ENCODE results near the gene MEOX1. TPM values are rescaled to one million over a fixed set of nuclear protein-coding genes. Genes with fewer than 3 reads are reported as not detected.

Gene MEOX1
- total RNA-seq, 1 experiment from 2014 or later = 0.84 TPM

DNA sequence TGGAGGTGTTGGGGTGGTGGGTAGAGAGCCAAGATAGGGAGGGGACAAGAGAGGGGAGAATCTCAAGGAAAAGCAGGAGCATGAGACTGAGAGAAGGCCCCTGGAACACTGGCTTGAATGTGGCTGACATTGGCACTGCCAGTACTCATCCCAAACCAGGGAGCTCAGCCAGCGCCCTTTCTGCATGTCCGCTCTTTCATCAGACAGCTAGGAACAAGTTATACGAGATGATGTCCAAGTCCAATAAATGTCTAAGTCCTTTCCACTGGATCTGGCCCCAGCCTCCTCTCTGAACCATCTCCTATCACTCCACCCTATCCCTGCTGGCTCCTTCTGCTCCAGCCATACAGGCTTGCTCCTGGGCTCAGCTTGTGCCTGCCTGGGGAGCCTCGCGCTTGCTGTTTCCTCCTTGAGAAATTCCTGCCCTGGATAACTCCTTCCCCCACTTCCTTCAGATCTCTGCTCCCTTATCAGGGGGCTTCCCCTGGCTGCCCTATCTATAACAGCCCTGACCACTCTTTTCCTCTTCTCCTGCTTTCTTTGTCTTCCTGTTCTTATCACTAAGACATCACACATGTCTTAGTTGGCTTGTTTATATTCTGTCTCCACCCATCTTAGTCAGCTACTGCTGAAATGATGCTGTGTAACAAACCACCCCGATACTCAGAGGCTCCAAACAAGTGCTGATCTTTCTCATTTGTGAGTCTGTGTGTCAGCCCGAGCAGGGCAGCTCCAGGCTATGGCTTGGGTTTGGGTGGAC, 37.1 kb upstream of the MEOX1 start:
- intact Hi-C loops (cut with micrococcal nuclease) = no loop called here

DNA sequence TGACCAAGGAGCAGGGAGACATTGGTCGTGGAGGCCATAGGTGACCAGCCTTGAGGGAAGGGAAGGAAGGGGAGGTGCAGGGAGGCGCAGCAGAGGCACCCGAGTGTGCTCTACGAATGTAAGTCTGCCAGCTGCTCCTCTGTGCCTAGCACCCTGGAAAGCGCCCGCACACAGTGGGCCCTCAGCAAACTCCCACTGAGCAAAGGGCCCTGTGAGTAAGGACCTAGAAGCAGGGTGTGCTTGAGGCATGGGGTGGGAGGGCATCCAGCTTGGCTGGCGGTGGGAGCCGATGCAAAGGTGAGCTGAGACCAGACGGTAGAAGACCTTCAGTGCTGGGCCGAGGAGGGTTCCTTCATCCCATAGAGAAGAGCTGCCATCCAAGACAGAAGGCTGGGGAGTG, 36.2 kb upstream of the MEOX1 start:
- ATAC-seq = no peak
- TF ChIP-seq, protein P1, sequence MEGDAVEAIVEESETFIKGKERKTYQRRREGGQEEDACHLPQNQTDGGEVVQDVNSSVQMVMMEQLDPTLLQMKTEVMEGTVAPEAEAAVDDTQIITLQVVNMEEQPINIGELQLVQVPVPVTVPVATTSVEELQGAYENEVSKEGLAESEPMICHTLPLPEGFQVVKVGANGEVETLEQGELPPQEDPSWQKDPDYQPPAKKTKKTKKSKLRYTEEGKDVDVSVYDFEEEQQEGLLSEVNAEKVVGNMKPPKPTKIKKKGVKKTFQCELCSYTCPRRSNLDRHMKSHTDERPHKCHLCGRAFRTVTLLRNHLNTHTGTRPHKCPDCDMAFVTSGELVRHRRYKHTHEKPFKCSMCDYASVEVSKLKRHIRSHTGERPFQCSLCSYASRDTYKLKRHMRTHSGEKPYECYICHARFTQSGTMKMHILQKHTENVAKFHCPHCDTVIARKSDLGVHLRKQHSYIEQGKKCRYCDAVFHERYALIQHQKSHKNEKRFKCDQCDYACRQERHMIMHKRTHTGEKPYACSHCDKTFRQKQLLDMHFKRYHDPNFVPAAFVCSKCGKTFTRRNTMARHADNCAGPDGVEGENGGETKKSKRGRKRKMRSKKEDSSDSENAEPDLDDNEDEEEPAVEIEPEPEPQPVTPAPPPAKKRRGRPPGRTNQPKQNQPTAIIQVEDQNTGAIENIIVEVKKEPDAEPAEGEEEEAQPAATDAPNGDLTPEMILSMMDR (conservative IDR thresholded peaks at IDR 0.05; ENCODE audit: low read depth, low read length) = no peak
- no peak for TF ChIP-seq EZH2phosphoT487 (IDR thresholded peaks at IDR 0.05; ENCODE audit: borderline replicate concordance, low read length)
- no peak for TF ChIP-seq EZH2 (IDR thresholded peaks at IDR 0.05; ENCODE audit: low read length, unreplicated experiment)
- Histone ChIP-seq H3F3A (ENCODE audit: low read length, unreplicated experiment) (no peaks in the 10 kb centered on the region), H2AFZ (ENCODE audit: low read length) (no peak overlapping the region), H3K4me1 (ENCODE audit: insufficient read depth, low read length) (peaks cover 6% of the 10 kb centered on the region; the same call in 1 of the 2 replicates), H3K9me2 (replicated peaks; ENCODE audit: low read length) (no peaks in the 10 kb centered on the region), H3K79me2 (ENCODE audit: low read length) (no peaks in the 10 kb centered on the region), H3K4me3 (ENCODE audit: low read length) (no peak overlapping the region), H3K36me3 (ENCODE audit: low read depth, low read length) (no peaks in the 10 kb centered on the region), H3K27ac (ENCODE audit: low read length) (no peak overlapping the region), H3K9ac (ENCODE audit: low read length) (no peak overlapping the region), H4K20me1 (ENCODE audit: low read length) (no peaks in the 10 kb centered on the region), H3K4me2 (ENCODE audit: low read length) (no peak overlapping the region), H3K27me3 (ENCODE audit: low read length) (no peaks in the 10 kb centered on the region), H3K9me3 (ENCODE audit: low read length) (no peaks in the 10 kb centered on the region)
- BruUV-seq (replicated peaks) = no TSS peak
- no peak for DNase-seq
- ChIA-PET POLR2A (ENCODE audit: unreplicated experiment) (no interaction called here), CTCF (no interaction called here)
- intact Hi-C loops (cut with micrococcal nuclease) = no loop called here

More for the DNA sequence above, 37.1 kb upstream of the MEOX1 start:
- no peak for TF ChIP-seq EZH2 (IDR thresholded peaks at IDR 0.05; ENCODE audit: low read length, unreplicated experiment)
- Histone ChIP-seq H3K4me1 (ENCODE audit: insufficient read depth, low read length) (peaks cover 6% of the 10 kb centered on the region; the same call in 1 of the 2 replicates), H3K9ac (ENCODE audit: low read length) (no peak overlapping the region), H3K9me3 (ENCODE audit: low read length) (no peaks in the 10 kb centered on the region), H3K4me2 (ENCODE audit: low read length) (no peak overlapping the region), H3K27ac (ENCODE audit: low read length) (no peak overlapping the region), H3K79me2 (ENCODE audit: low read length) (no peaks in the 10 kb centered on the region), H3K27me3 (ENCODE audit: low read length) (no peaks in the 10 kb centered on the region), H3K4me3 (ENCODE audit: low read length) (no peak overlapping the region), H2AFZ (ENCODE audit: low read length) (no peak overlapping the region), H3K36me3 (ENCODE audit: low read depth, low read length) (no peaks in the 10 kb centered on the region), H4K20me1 (ENCODE audit: low read length) (no peaks in the 10 kb centered on the region), H3K9me2 (replicated peaks; ENCODE audit: low read length) (no peaks in the 10 kb centered on the region), H3F3A (ENCODE audit: low read length, unreplicated experiment) (no peaks in the 10 kb centered on the region)
- ChIA-PET CTCF (no interaction called here), POLR2A (ENCODE audit: unreplicated experiment) (no interaction called here)
- no TSS peak for BruUV-seq (replicated peaks)
- peak; percentile 25 for DNase-seq
- ATAC-seq = no peak

DNA sequence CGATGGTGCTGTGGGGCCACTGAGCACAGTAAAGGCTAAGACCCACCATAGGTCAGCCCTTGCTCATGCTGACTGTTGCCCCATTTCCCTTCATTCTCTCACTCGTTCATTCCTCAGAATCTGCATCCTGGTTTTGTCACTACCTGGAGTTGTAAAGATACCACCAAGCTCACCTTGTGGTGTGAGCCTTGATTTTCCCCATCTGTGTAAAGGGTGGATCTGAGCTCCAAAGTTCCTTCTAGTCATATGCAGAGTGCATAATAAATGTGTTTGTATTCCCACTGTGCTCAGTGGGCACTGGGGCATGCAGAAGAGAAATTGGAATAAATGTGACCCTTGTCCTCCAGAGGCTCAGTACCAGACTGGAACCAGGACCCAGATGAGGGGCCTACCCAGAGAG, 35.2 kb upstream of the MEOX1 start:
- TF ChIP-seq, protein P1 (conservative IDR thresholded peaks at IDR 0.05; ENCODE audit: low read depth, low read length) = no peak
- TF ChIP-seq EZH2phosphoT487 (IDR thresholded peaks at IDR 0.05; ENCODE audit: borderline replicate concordance, low read length) = no peak
- no peak for TF ChIP-seq EZH2 (IDR thresholded peaks at IDR 0.05; ENCODE audit: low read length, unreplicated experiment)

More for the DNA sequence above, 35.2 kb upstream of the MEOX1 start:
- Histone ChIP-seq H4K20me1 (ENCODE audit: low read length) (no peaks in the 10 kb centered on the region), H3K9me2 (replicated peaks; ENCODE audit: low read length) (no peaks in the 10 kb centered on the region), H3F3A (ENCODE audit: low read length, unreplicated experiment) (no peaks in the 10 kb centered on the region), H3K27me3 (ENCODE audit: low read length) (no peaks in the 10 kb centered on the region), H3K9me3 (ENCODE audit: low read length) (no peaks in the 10 kb centered on the region), H3K27ac (ENCODE audit: low read length) (no peak overlapping the region), H3K36me3 (ENCODE audit: low read depth, low read length) (no peaks in the 10 kb centered on the region), H3K79me2 (ENCODE audit: low read length) (no peaks in the 10 kb centered on the region), H2AFZ (ENCODE audit: low read length) (no peak overlapping the region), H3K4me1 (ENCODE audit: insufficient read depth, low read length) (peaks cover 6% of the 10 kb centered on the region; the same call in 1 of the 2 replicates), H3K4me2 (ENCODE audit: low read length) (no peak overlapping the region), H3K9ac (ENCODE audit: low read length) (no peak overlapping the region), H3K4me3 (ENCODE audit: low read length) (no peak overlapping the region)
- POLR2A ChIA-PET (ENCODE audit: unreplicated experiment) = no interaction called here
- DNase-seq (no peak), ATAC-seq (no peak)
- CTCF ChIA-PET = no interaction called here
- no TSS peak for BruUV-seq (replicated peaks)
- intact Hi-C loops (cut with micrococcal nuclease) = no loop called here

All from PC-3 (cell line).